Karpas-422 (cell line): ENCODE data around the gene TMEM150B. TPM values are rescaled to one million over a fixed set of nuclear protein-coding genes. Genes with fewer than 3 reads are reported as not detected.

Source experiments
- DNase-seq: peaks from one replicate; pipeline ENCODE4 v3.0.0-alpha.2; 2015
- H2AFZ ChIP-seq: fragments of 200-600 bp; sonication (generic); 2 replicates; pipeline ENCODE4 v1.6.1; 2014; ENCODE audit warnings: antibody characterized with exemption, low read length, mixed read lengths
- H3K27ac ChIP-seq: fragments of 200-600 bp; sonication (generic); 2 replicates; pipeline ENCODE4 v1.5.1; 2014; ENCODE audit warnings: mild to moderate bottlenecking, low read length, moderate library complexity
- H3K27me3 ChIP-seq: fragments of 200-600 bp; sonication (generic); 2 replicates; pipeline ENCODE4 v1.6.1; 2014; ENCODE audit warnings: low read length, mixed read lengths
- H3K36me3 ChIP-seq: fragments of 200-600 bp; sonication (generic); 2 replicates; pipeline ENCODE4 v1.6.1; 2014; ENCODE audit warnings: low read length, mixed read lengths; ENCODE audit not compliant: insufficient read depth
- H3K4me1 ChIP-seq: fragments of 200-600 bp; sonication (generic); 2 replicates; pipeline ENCODE4 v1.6.1; 2014; ENCODE audit warnings: mild to moderate bottlenecking, low read length, mixed read lengths
- H3K4me2 ChIP-seq: fragments of 200-600 bp; sonication (generic); 2 replicates; pipeline ENCODE4 v1.6.1; 2014; ENCODE audit warnings: low read length, low read depth, mild to moderate bottlenecking; ENCODE audit not compliant: poor library complexity, severe bottlenecking
- H3K4me3 ChIP-seq: fragments of 200-600 bp; sonication (generic); 2 replicates; pipeline ENCODE4 v1.5.1; 2014; ENCODE audit warnings: mild to moderate bottlenecking, antibody characterized with exemption, low read length, mixed read lengths
- H3K79me2 ChIP-seq: fragments of 200-600 bp; sonication (generic); 2 replicates; pipeline ENCODE4 v1.6.1; 2014; ENCODE audit warnings: mild to moderate bottlenecking, low read length, mixed read lengths
- H3K9ac ChIP-seq: fragments of 200-600 bp; sonication (generic); 2 replicates; pipeline ENCODE4 v1.6.0; 2014; ENCODE audit warnings: low read length
- H3K9me2 ChIP-seq: fragments of 200-600 bp; sonication (generic), shearing (Covaris generic); replicated peaks from 2 replicates; pipeline ENCODE4 v1.6.0; 2014; ENCODE audit warnings: mild to moderate bottlenecking, low read length, moderate library complexity; ENCODE audit not compliant: insufficient read depth
- H3K9me3 ChIP-seq: fragments of 300-700, 200-600 bp; sonication (generic); 2 replicates; pipeline ENCODE4 v1.6.1; 2014; ENCODE audit warnings: low read length, mixed read lengths
- H4K20me1 ChIP-seq: fragments of 200-600 bp; sonication (generic); 2 replicates; pipeline ENCODE4 v1.6.1; 2014; ENCODE audit warnings: mild to moderate bottlenecking, antibody characterized with exemption, low read length, low read depth; ENCODE audit not compliant: insufficient read depth
- total RNA-seq: library from RNA; depleted of rRNA; stranded (reverse); fragments of >200 nt; shearing (Covaris generic); gene quantifications from 2 replicates; pipeline ENCODE4 v1.2.3, GENCODE V29; 2014; ENCODE audit warnings: low replicate concordance; rRNA removed

Gene TMEM150B
- total RNA-seq = 0.61 TPM in 1 of 2 replicates, not detected in the other

- Histone ChIP-seq H3K79me2 (no peaks in the 10 kb centered on the region), H3K27me3 (no peaks in the 10 kb centered on the region), H3K9me3 (no peaks in the 10 kb centered on the region), H3K4me2 (no peak within 1 kb of the TSS), H3K9ac (no peak within 1 kb of the TSS), H3K36me3 (no peaks in the 10 kb centered on the region), H2AFZ (no peak within 1 kb of the TSS; the same call in 1 of the 2 replicates), H3K4me1 (peaks cover 6% of the 10 kb centered on the region), H3K4me3 (no peak within 1 kb of the TSS), H3K27ac (no peak within 1 kb of the TSS), H4K20me1 (no peaks in the 10 kb centered on the region), H3K9me2 (no peaks in the 10 kb centered on the region)
- no peak for DNase-seq
Observed at GRCh38 chr19:55325172-55325571, at the start of gene TMEM150B. TSS of gene TMEM150B (minus strand) at chr19:55325341. CDS start at chr19:55321036, 4,305 bp downstream.

GRCh38 chr19:55373993-55374757, 49.0 kb upstream of the TMEM150B start:
- H3K4me2 ChIP-seq = no peak overlapping the region
- H3K4me1 ChIP-seq = peaks cover 12% of the 10 kb centered on the region
- H3K9me3 ChIP-seq = no peaks in the 10 kb centered on the region
- H3K27ac ChIP-seq = no peak overlapping the region
- no peaks in the 10 kb centered on the region for H3K27me3 ChIP-seq
- H3K36me3 ChIP-seq = no peaks in the 10 kb centered on the region
- no peaks in the 10 kb centered on the region for H3K79me2 ChIP-seq
- H3K9ac ChIP-seq = no peak overlapping the region
- no peak overlapping the region for H2AFZ ChIP-seq
- no peaks in the 10 kb centered on the region for H3K9me2 ChIP-seq
- H3K4me3 ChIP-seq = no peak overlapping the region
- DNase-seq = no peak
- peaks cover 15% of the 10 kb centered on the region; the same call in 1 of the 2 replicates for H4K20me1 ChIP-seq

- no peaks in the 10 kb centered on the region for H3K9me3 ChIP-seq
- no peak overlapping the region for H3K4me3 ChIP-seq
- H3K36me3 ChIP-seq = no peaks in the 10 kb centered on the region
- H4K20me1 ChIP-seq = peaks cover 8% of the 10 kb centered on the region; the same call in 1 of the 2 replicates
- H3K9ac ChIP-seq = no peak overlapping the region
- H3K79me2 ChIP-seq = no peaks in the 10 kb centered on the region
- no peak overlapping the region for H2AFZ ChIP-seq
- H3K4me1 ChIP-seq = peaks cover 11% of the 10 kb centered on the region
- no peaks in the 10 kb centered on the region for H3K27me3 ChIP-seq
- DNase-seq = peak; percentile 51
- H3K9me2 ChIP-seq = no peaks in the 10 kb centered on the region
- H3K27ac ChIP-seq = no peak overlapping the region
- no peak overlapping the region for H3K4me2 ChIP-seq
Observed at GRCh38 chr19:55373306-55373992, 48.3 kb upstream of the TMEM150B start.

- Histone ChIP-seq H3K9ac (no peak overlapping the region), H3K4me3 (no peak overlapping the region), H3K27me3 (no peaks in the 10 kb centered on the region), H3K4me1 (peaks cover 1% of the 10 kb centered on the region), H2AFZ (no peak overlapping the region), H3K27ac (no peak overlapping the region), H4K20me1 (peaks cover 1% of the 10 kb centered on the region; the same call in 1 of the 2 replicates), H3K79me2 (no peaks in the 10 kb centered on the region), H3K4me2 (no peak overlapping the region), H3K9me2 (no peaks in the 10 kb centered on the region), H3K36me3 (no peaks in the 10 kb centered on the region), H3K9me3 (no peaks in the 10 kb centered on the region)
- DNase-seq = no peak
Observed at GRCh38 chr19:55372316-55373081, 47.4 kb upstream of the TMEM150B start.

- Histone ChIP-seq H2AFZ (no peak within 1 kb of the TSS), H3K27ac (no peak within 1 kb of the TSS), H3K27me3 (no peaks in the 10 kb centered on the region), H3K36me3 (no peaks in the 10 kb centered on the region), H3K4me1 (no peaks in the 10 kb centered on the region), H3K4me3 (no peak within 1 kb of the TSS), H3K9me2 (no peaks in the 10 kb centered on the region), H4K20me1 (no peaks in the 10 kb centered on the region; the same call in 1 of the 2 replicates), H3K4me2 (no peak within 1 kb of the TSS), H3K9me3 (no peaks in the 10 kb centered on the region), H3K9ac (no peak within 1 kb of the TSS), H3K79me2 (no peaks in the 10 kb centered on the region)
- DNase-seq = no peak
Observed at GRCh38 chr19:55370305-55370988, 45.3 kb upstream of the TMEM150B start, which contains the start of gene IL11. TSS of gene IL11 (minus strand) at chr19:55370463. CDS start at chr19:55370310, 153 bp downstream.

GRCh38 chr19:55369653-55370304, 44.6 kb upstream of the TMEM150B start:
- no peaks in the 10 kb centered on the region for H3K9me2 ChIP-seq
- H3K27me3 ChIP-seq = no peaks in the 10 kb centered on the region
- no peak overlapping the region for H3K4me2 ChIP-seq
- no peak overlapping the region for H3K4me3 ChIP-seq
- H4K20me1 ChIP-seq = no peaks in the 10 kb centered on the region; the same call in 1 of the 2 replicates
- H3K36me3 ChIP-seq = no peaks in the 10 kb centered on the region
- H3K9ac ChIP-seq = no peak overlapping the region
- no peaks in the 10 kb centered on the region for H3K9me3 ChIP-seq
- no peaks in the 10 kb centered on the region for H3K79me2 ChIP-seq
- H3K4me1 ChIP-seq = no peaks in the 10 kb centered on the region
- no peak overlapping the region for H2AFZ ChIP-seq
- H3K27ac ChIP-seq = no peak overlapping the region
- DNase-seq = peak; percentile 63

GRCh38 chr19:55368701-55369563, 43.8 kb upstream of the TMEM150B start:
- H3K27me3 ChIP-seq = no peaks in the 10 kb centered on the region
- no peak overlapping the region for H3K4me3 ChIP-seq
- H3K4me2 ChIP-seq = no peak overlapping the region

More at GRCh38 chr19:55368701-55369563, 43.8 kb upstream of the TMEM150B start:
- no peaks in the 10 kb centered on the region; the same call in 1 of the 2 replicates for H4K20me1 ChIP-seq
- no peaks in the 10 kb centered on the region for H3K9me3 ChIP-seq
- no peak for DNase-seq
- no peaks in the 10 kb centered on the region for H3K79me2 ChIP-seq
- H3K27ac ChIP-seq = no peak overlapping the region
- H3K9ac ChIP-seq = no peak overlapping the region
- no peak overlapping the region for H2AFZ ChIP-seq
- no peaks in the 10 kb centered on the region for H3K36me3 ChIP-seq
- no peaks in the 10 kb centered on the region for H3K9me2 ChIP-seq
- no peaks in the 10 kb centered on the region for H3K4me1 ChIP-seq
